ENCODE data around the gene PPIC. TPM values are rescaled to one million over a fixed set of nuclear protein-coding genes. Genes with fewer than 3 reads are reported as not detected.

The PPIC gene
- total RNA-seq, 1 donor from 2014 or later = not detected

DNA sequence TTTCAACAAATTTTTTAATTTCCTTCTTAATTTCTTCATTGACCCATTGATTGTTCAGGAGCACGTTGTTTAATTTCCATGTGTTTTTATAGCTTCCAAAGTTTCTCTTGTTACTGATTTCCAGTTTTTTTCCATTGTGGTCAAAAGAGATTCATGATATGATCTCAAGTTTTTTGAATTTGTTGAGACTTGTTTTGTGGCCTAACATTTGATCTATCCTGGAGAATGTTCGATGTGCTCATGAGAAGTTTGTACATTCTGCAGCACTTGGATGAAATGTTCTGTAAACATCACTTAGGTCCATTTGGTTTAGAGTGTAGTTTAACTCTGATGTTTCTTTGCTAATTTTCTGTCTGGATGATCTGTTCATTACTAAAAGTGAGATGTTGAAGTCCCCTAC is 14.7 kb upstream of the PPIC start:
- POLR2A ChIA-PET = no interaction called here
- H3K27ac Mint-ChIP-seq = no peak overlapping the region

DNA sequence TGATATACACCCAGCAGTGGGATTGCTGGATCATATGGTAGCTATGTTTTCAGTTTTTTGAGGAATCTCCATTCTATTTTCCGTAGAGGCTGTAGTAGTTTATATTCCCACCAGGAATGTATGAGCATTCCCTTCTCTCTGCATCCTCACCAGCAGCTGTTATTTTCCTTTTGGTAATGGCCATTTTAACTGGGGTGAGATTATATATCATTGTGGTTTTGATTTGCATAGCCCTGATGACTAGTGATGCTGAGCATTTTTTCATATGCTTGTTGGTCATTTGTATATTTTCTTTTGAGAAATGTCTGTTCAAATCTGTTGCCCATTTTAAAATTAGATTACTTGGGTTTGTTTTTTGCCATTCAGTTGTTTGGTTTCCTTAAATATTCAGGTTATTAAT is 11.2 kb upstream of the PPIC start:
- intact Hi-C loops (cut with micrococcal nuclease) = no loop called here
- TF ChIP-seq, protein P1, sequence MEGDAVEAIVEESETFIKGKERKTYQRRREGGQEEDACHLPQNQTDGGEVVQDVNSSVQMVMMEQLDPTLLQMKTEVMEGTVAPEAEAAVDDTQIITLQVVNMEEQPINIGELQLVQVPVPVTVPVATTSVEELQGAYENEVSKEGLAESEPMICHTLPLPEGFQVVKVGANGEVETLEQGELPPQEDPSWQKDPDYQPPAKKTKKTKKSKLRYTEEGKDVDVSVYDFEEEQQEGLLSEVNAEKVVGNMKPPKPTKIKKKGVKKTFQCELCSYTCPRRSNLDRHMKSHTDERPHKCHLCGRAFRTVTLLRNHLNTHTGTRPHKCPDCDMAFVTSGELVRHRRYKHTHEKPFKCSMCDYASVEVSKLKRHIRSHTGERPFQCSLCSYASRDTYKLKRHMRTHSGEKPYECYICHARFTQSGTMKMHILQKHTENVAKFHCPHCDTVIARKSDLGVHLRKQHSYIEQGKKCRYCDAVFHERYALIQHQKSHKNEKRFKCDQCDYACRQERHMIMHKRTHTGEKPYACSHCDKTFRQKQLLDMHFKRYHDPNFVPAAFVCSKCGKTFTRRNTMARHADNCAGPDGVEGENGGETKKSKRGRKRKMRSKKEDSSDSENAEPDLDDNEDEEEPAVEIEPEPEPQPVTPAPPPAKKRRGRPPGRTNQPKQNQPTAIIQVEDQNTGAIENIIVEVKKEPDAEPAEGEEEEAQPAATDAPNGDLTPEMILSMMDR (IDR thresholded peaks at IDR 0.05) = no peak
- H3K36me3 Mint-ChIP-seq (ENCODE audit: low read depth) = no peaks in the 10 kb centered on the region
- peaks cover 15% of the 10 kb centered on the region for H3K9me3 Mint-ChIP-seq
- H3K4me3 Mint-ChIP-seq = no peak overlapping the region
- ChIA-PET POLR2A (no interaction called here), CTCF (no interaction called here)
- no peaks in the 10 kb centered on the region for H3K4me1 Mint-ChIP-seq
- DNase-seq = no peak
- ATAC-seq (ENCODE audit: low read depth) = no peak
- H3K27ac Mint-ChIP-seq = no peak overlapping the region
- H3K27me3 Mint-ChIP-seq = peaks cover 52% of the 10 kb centered on the region

More for the DNA sequence above, 14.7 kb upstream of the PPIC start:
- no peak for DNase-seq
- Mint-ChIP-seq H3K9me3 (peaks cover 15% of the 10 kb centered on the region), H3K4me3 (no peak overlapping the region), H3K4me1 (no peaks in the 10 kb centered on the region), H3K27me3 (peaks cover 48% of the 10 kb centered on the region), H3K36me3 (ENCODE audit: low read depth) (no peaks in the 10 kb centered on the region)
- intact Hi-C loops (cut with micrococcal nuclease) = no loop called here
- ATAC-seq (ENCODE audit: low read depth) = no peak
- TF ChIP-seq, protein P1 (IDR thresholded peaks at IDR 0.05) = no peak
- CTCF ChIA-PET = no interaction called here

DNA sequence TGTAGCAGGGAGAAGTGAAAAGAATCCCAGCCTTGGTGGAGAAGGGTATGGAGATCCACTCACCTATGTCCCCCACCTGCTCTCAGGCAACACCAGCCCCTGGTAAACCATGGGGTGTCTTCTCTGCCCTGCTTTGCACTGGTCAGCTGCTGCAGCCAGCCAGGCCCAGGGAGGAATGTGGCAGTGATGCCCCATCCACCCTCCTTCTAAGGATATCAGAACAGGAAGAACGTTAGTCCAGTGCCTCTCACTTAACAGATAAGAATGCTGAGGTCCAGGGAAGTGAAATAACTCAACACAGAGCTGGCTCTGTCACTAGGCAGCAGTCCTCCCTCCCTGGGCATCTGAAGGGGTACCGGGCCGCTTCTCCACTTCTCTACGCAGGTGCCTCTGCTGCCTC is 9.7 kb upstream of the PPIC start:
- no peak overlapping the region for H3K4me3 Mint-ChIP-seq
- POLR2A ChIA-PET = no interaction called here
- H3K27ac Mint-ChIP-seq = no peak overlapping the region
- CTCF ChIA-PET = no interaction called here
- ATAC-seq (ENCODE audit: low read depth) (no peak), DNase-seq (no peak)
- intact Hi-C loops (cut with micrococcal nuclease) = no loop called here
- no peaks in the 10 kb centered on the region for H3K4me1 Mint-ChIP-seq
- TF ChIP-seq, protein P1 (IDR thresholded peaks at IDR 0.05) = no peak
- H3K27me3 Mint-ChIP-seq = peaks cover 40% of the 10 kb centered on the region
- H3K36me3 Mint-ChIP-seq (ENCODE audit: low read depth) = no peaks in the 10 kb centered on the region
- peaks cover 2% of the 10 kb centered on the region for H3K9me3 Mint-ChIP-seq

DNA sequence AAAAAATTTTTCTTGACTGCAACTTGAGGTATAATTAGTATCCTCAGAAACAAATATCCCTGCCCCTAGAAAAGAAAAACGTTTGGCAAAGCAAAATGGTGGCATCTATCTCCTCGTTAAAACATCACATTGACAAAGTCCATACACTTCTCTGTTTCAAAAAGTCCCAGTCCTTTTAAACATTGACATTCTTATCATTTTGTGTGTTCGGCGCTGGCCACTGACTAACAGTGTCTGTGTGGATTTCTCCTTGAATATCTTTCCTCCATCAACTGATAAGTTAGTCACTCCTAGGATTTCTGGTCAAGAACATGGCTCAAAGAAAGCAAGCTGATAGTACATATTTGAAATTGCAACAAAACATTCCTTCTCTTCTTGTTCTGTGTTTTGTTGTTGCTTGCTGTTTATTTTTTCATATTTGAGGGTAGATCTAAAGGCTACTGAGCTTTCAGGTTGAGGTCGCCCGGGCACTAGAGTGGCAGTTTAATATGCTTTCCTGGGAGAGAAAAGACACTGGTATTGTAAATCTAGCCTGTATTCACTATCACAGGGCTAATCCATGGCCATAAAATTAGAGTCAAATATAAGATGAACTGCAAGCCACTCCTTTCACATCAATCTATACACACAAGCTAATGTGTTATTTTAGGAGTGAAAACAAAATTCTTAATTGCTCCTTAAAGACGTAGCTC is 8.5 kb upstream of the PPIC start:
- TF ChIP-seq, protein P1 (IDR thresholded peaks at IDR 0.05) = no peak
- H3K4me3 Mint-ChIP-seq = no peak overlapping the region
- peaks cover 35% of the 10 kb centered on the region for H3K27me3 Mint-ChIP-seq
- DNase-seq (no peak), ATAC-seq (ENCODE audit: low read depth) (no peak)
- ChIA-PET CTCF (no interaction called here), POLR2A (no interaction called here)
- H3K4me1 Mint-ChIP-seq = no peaks in the 10 kb centered on the region
- H3K9me3 Mint-ChIP-seq = no peaks in the 10 kb centered on the region
- no peak overlapping the region for H3K27ac Mint-ChIP-seq
- H3K36me3 Mint-ChIP-seq (ENCODE audit: low read depth) = no peaks in the 10 kb centered on the region
- intact Hi-C loops (cut with micrococcal nuclease) = no loop called here

DNA sequence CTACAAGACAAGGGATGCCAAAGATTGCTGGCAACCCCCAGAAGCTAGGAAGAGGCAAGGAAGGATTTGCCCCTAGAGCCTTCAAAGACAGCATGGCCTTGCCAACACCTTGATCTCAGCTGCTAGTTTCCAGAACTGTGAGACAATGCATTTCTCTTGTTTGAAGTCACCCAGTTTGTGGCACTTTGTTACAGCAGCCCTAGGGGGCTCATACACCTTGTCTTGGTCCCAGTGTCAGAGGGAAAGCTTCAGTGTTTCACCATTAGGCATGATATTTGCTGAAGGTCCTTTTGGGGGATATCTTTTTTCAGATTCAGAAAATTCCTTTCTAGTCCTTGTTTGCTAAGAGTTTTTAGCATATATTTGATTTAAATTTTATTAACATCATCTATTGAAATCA is 3.1 kb upstream of the PPIC start:
- TF ChIP-seq, protein P1 (IDR thresholded peaks at IDR 0.05) = no peak
- ATAC-seq (ENCODE audit: low read depth) (no peak), DNase-seq (no peak)
- H3K4me1 Mint-ChIP-seq = peaks cover 13% of the 10 kb centered on the region
- no peaks in the 10 kb centered on the region for H3K9me3 Mint-ChIP-seq
- no peak overlapping the region for H3K27ac Mint-ChIP-seq
- CTCF ChIA-PET = no interaction called here
- H3K36me3 Mint-ChIP-seq (ENCODE audit: low read depth) = no peaks in the 10 kb centered on the region
- intact Hi-C loops (cut with micrococcal nuclease) = no loop called here
- no peak overlapping the region for H3K4me3 Mint-ChIP-seq
- peaks cover 44% of the 10 kb centered on the region for H3K27me3 Mint-ChIP-seq
- POLR2A ChIA-PET = no interaction called here
